Measurements from ENCODE around the gene GPHB5. TPM values are rescaled to one million over a fixed set of nuclear protein-coding genes. Genes with fewer than 3 reads are reported as not detected.

The GPHB5 gene
- total RNA-seq, 1 experiment from 2014 or later: not detected

DNA sequence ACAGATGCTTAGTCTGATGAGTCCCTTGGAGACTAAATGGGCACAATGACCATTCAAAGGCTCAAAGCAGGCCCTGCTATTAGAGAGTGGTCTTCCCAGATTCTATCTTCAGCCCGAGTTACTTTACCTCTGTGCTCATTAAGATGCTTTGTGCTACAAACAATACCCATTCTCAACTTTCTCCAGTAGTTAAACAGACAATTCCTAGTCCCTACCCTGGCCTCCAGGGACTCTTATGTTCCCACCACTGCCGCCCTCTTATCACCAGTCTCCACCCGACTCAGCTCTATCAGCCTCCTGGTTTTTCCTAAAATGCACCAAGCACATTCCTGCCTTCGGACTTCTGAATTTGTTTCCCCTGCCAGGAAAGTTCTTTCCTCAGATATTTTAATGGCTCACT, 25.6 kb upstream of the GPHB5 start:
- Histone ChIP-seq H2AFZ (ENCODE audit: low read depth, low read length, poor library complexity, severe bottlenecking) (no peak overlapping the region), H3K4me3 (replicated peaks in 1 of 2; ENCODE audit: low read depth in 1 of 2, low read length in 2 of 2) (no peak overlapping the region), H3K27me3 (ENCODE audit: insufficient read depth, low read length) (no peaks in the 10 kb centered on the region), H3K36me3 (ENCODE audit: control insufficient read depth in 1 of 2, insufficient read depth in 2 of 2, low read length in 2 of 2) (no peaks in the 10 kb centered on the region), H3K27ac (ENCODE audit: low read depth, low read length) (no peak overlapping the region), H3K4me1 (ENCODE audit: control insufficient read depth in 1 of 2, insufficient read depth in 2 of 2, low read length in 2 of 2) (no peaks in the 10 kb centered on the region), H3K9me3 (ENCODE audit: control insufficient read depth in 1 of 2, insufficient read depth in 1 of 2, low read depth in 1 of 2, low read length in 2 of 2) (no peaks in the 10 kb centered on the region), H3K79me2 (ENCODE audit: insufficient read depth, low read length) (no peaks in the 10 kb centered on the region), H4K20me1 (ENCODE audit: insufficient read depth) (no peaks in the 10 kb centered on the region), H3K4me2 (ENCODE audit: low read length) (no peak overlapping the region), H3K9ac (ENCODE audit: low read length) (no peak overlapping the region), H3K9me2 (ENCODE audit: insufficient read depth) (no peaks in the 10 kb centered on the region)
- ChIA-PET CTCF (no interaction called here), POLR2A (no interaction called here), RAD21 (ENCODE audit: low non-redundant PET in 1 of 2, low total read pairs in 2 of 2, uncharacterized antibody in 2 of 2, unreplicated experiment in 2 of 2) (no interaction called here)
- intact Hi-C loops (cut with micrococcal nuclease): no loop called here
- TF ChIP-seq, protein P1, sequence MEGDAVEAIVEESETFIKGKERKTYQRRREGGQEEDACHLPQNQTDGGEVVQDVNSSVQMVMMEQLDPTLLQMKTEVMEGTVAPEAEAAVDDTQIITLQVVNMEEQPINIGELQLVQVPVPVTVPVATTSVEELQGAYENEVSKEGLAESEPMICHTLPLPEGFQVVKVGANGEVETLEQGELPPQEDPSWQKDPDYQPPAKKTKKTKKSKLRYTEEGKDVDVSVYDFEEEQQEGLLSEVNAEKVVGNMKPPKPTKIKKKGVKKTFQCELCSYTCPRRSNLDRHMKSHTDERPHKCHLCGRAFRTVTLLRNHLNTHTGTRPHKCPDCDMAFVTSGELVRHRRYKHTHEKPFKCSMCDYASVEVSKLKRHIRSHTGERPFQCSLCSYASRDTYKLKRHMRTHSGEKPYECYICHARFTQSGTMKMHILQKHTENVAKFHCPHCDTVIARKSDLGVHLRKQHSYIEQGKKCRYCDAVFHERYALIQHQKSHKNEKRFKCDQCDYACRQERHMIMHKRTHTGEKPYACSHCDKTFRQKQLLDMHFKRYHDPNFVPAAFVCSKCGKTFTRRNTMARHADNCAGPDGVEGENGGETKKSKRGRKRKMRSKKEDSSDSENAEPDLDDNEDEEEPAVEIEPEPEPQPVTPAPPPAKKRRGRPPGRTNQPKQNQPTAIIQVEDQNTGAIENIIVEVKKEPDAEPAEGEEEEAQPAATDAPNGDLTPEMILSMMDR (IDR thresholded peaks at IDR 0.05 in 2 of 3, conservative IDR thresholded peaks at IDR 0.05 in 1 of 3; ENCODE audit: borderline replicate concordance in 1 of 3, insufficient read depth in 1 of 3, low read depth in 2 of 3, low read length in 2 of 3): no peak
- TF ChIP-seq EZH2 (IDR thresholded peaks at IDR 0.05): no peak
- no peak for TF ChIP-seq JUND (IDR thresholded peaks at IDR 0.05)
- no peak for TF ChIP-seq SP1 (IDR thresholded peaks at IDR 0.05; ENCODE audit: low read depth)
- no peak for TF ChIP-seq TCF7L2 (IDR thresholded peaks at IDR 0.05; ENCODE audit: borderline replicate concordance, extremely low read depth, insufficient read depth, insufficient read length)
- no peak for TF ChIP-seq EGR1 (IDR thresholded peaks at IDR 0.05; ENCODE audit: low read depth)
- TF ChIP-seq SRF (IDR thresholded peaks at IDR 0.05; ENCODE audit: low read depth): no peak
- TF ChIP-seq POLR2A (IDR thresholded peaks at IDR 0.05; ENCODE audit: borderline replicate concordance, extremely low read depth, insufficient read depth, insufficient read length): no peak
- no TSS peak for BruUV-seq (replicated peaks)
- no peak for ATAC-seq
- no peak for DNase-seq (ENCODE audit: low read depth, low spot score)

- BruUV-seq (replicated peaks): no TSS peak
- no peak overlapping the region for H3K27ac ChIP-seq (ENCODE audit: low read depth, low read length)
- no peak overlapping the region for H2AFZ ChIP-seq (ENCODE audit: low read depth, low read length, poor library complexity, severe bottlenecking)
- H3K36me3 ChIP-seq (ENCODE audit: control insufficient read depth in 1 of 2, insufficient read depth in 2 of 2, low read length in 2 of 2): no peaks in the 10 kb centered on the region
- H3K27me3 ChIP-seq (ENCODE audit: insufficient read depth, low read length): no peaks in the 10 kb centered on the region
- no peaks in the 10 kb centered on the region for H3K79me2 ChIP-seq (ENCODE audit: insufficient read depth, low read length)
- no peaks in the 10 kb centered on the region for H3K9me2 ChIP-seq (ENCODE audit: insufficient read depth)
- no peaks in the 10 kb centered on the region for H4K20me1 ChIP-seq (ENCODE audit: insufficient read depth)
- no peaks in the 10 kb centered on the region for H3K9me3 ChIP-seq (ENCODE audit: control insufficient read depth in 1 of 2, insufficient read depth in 1 of 2, low read depth in 1 of 2, low read length in 2 of 2)
- POLR2A ChIA-PET: no interaction called here
- ATAC-seq: no peak
- no peak overlapping the region for H3K4me3 ChIP-seq (replicated peaks in 1 of 2; ENCODE audit: low read depth in 1 of 2, low read length in 2 of 2)
- no peak overlapping the region for H3K9ac ChIP-seq (ENCODE audit: low read length)
- no peak for DNase-seq (ENCODE audit: low read depth, low spot score)
- TF ChIP-seq TCF7L2 (IDR thresholded peaks at IDR 0.05; ENCODE audit: borderline replicate concordance, extremely low read depth, insufficient read depth, insufficient read length): no peak
- no peak for TF ChIP-seq YY1 (IDR thresholded peaks at IDR 0.05; ENCODE audit: extremely low read depth, insufficient replicate concordance, low read depth, low read length)
- no peak for TF ChIP-seq ZFX (IDR thresholded peaks at IDR 0.05)
- no peak for TF ChIP-seq RAD21 (IDR thresholded peaks at IDR 0.05; ENCODE audit: low read depth)
- intact Hi-C loops (cut with micrococcal nuclease): no loop called here
- RAD21 ChIA-PET (ENCODE audit: low non-redundant PET in 1 of 2, low total read pairs in 2 of 2, uncharacterized antibody in 2 of 2, unreplicated experiment in 2 of 2): no interaction called here
- CTCF ChIA-PET: no interaction called here
- no peak overlapping the region for H3K4me2 ChIP-seq (ENCODE audit: low read length)
- H3K4me1 ChIP-seq (ENCODE audit: control insufficient read depth in 1 of 2, insufficient read depth in 2 of 2, low read length in 2 of 2): no peaks in the 10 kb centered on the region
Observed at GRCh38 chr14:63343878-63344277, 25.1 kb upstream of the GPHB5 start.
